H9 (cell line): ENCODE results near the gene TMCC1. TPM values are rescaled to one million over a fixed set of nuclear protein-coding genes. Genes with fewer than 3 reads are reported as not detected.
A peak's percentile ranks its signal among the peaks of the same experiment; 100 is the strongest.

Experiments used
- DNase-seq: peaks from one replicate; pipeline ENCODE4 v3.0.0-alpha.2; 2017
- H2AFZ ChIP-seq: one replicate; pipeline ENCODE4 v1.6.1; 2013; ENCODE audit warnings: mild to moderate bottlenecking, low read length, control low read depth, moderate library complexity
- H2AK5ac ChIP-seq: 2 replicates; pipeline ENCODE4 v1.6.1; 2013; ENCODE audit warnings: low read length, control low read depth, mixed read lengths; ENCODE audit not compliant: insufficient read length
- H2BK120ac ChIP-seq: one replicate; pipeline ENCODE4 v1.6.1; 2013; ENCODE audit warnings: low read depth, mild to moderate bottlenecking, low read length, control low read depth, inconsistent platforms; ENCODE audit not compliant: poor library complexity, severe bottlenecking
- H2BK12ac ChIP-seq: 2 replicates; pipeline ENCODE4 v1.6.1; 2013; ENCODE audit warnings: low read length, control low read depth, mixed read lengths, low read depth; ENCODE audit not compliant: insufficient read length
- H2BK15ac ChIP-seq: 2 replicates; pipeline ENCODE4 v1.6.1; 2013; ENCODE audit warnings: low read depth, low read length, control low read depth
- H2BK20ac ChIP-seq: one replicate; pipeline ENCODE4 v1.6.1; 2013; ENCODE audit warnings: low read depth, mild to moderate bottlenecking, low read length, control low read depth, inconsistent platforms; ENCODE audit not compliant: poor library complexity, severe bottlenecking
- H2BK5ac ChIP-seq: 2 replicates; pipeline ENCODE4 v1.6.1; 2013; ENCODE audit warnings: low read length, control low read depth, mixed read lengths; ENCODE audit not compliant: insufficient read length
- H3K14ac ChIP-seq: 2 replicates; pipeline ENCODE4 v1.6.1; 2013; ENCODE audit warnings: low read length, control low read depth; ENCODE audit not compliant: insufficient read depth
- H3K18ac ChIP-seq: 2 replicates; pipeline ENCODE4 v1.6.1; 2013; ENCODE audit warnings: low read depth, mild to moderate bottlenecking, mixed read lengths, low read length, control low read depth; ENCODE audit not compliant: insufficient read length
- H3K23ac ChIP-seq: 2 replicates; pipeline ENCODE4 v1.6.1; 2013; ENCODE audit warnings: low read length, control low read depth, mixed read lengths, low read depth; ENCODE audit not compliant: insufficient read length
- H3K23me2 ChIP-seq: 2 replicates; pipeline ENCODE4 v1.6.1; 2013; ENCODE audit warnings: low read depth, mild to moderate bottlenecking, mixed read lengths, low read length, control low read depth; ENCODE audit not compliant: insufficient read length, poor library complexity, severe bottlenecking
- H3K27ac ChIP-seq: 2 replicates; pipeline ENCODE4 v1.5.1; 2013; ENCODE audit warnings: low read length, control low read depth, mixed read lengths, low read depth; ENCODE audit not compliant: insufficient read length
- H3K27me3 ChIP-seq: 2 replicates; pipeline ENCODE4 v1.6.1; 2013; ENCODE audit warnings: low read length, control low read depth, inconsistent platforms; ENCODE audit not compliant: insufficient read depth
- H3K4ac ChIP-seq: 2 replicates; pipeline ENCODE4 v1.6.1; 2013; ENCODE audit warnings: low read depth, mild to moderate bottlenecking, control low read depth, inconsistent platforms, low read length, moderate library complexity
- H3K4me1 ChIP-seq: 2 replicates; pipeline ENCODE4 v1.6.1; 2013; ENCODE audit warnings: low read length, control low read depth, inconsistent platforms; ENCODE audit not compliant: insufficient read depth
- H3K4me2 ChIP-seq: 2 replicates; pipeline ENCODE4 v1.6.1; 2013; ENCODE audit warnings: low read length, control low read depth, mixed read lengths; ENCODE audit not compliant: insufficient read length, insufficient read depth
- H3K56ac ChIP-seq: 2 replicates; pipeline ENCODE4 v1.6.1; 2013; ENCODE audit warnings: low read depth, mild to moderate bottlenecking, mixed read lengths, low read length, control low read depth; ENCODE audit not compliant: insufficient read length
- H3K79me1 ChIP-seq: 2 replicates; pipeline ENCODE4 v1.6.1; 2013; ENCODE audit warnings: low read depth, mild to moderate bottlenecking, moderate library complexity, low read length, control low read depth, inconsistent platforms; ENCODE audit not compliant: insufficient read depth, poor library complexity, severe bottlenecking
- H3K79me2 ChIP-seq: 2 replicates; pipeline ENCODE4 v1.6.1; 2013; ENCODE audit warnings: low read length, control low read depth, inconsistent platforms; ENCODE audit not compliant: insufficient read depth
- H3K9ac ChIP-seq: 2 replicates; pipeline ENCODE4 v1.6.1; 2013; ENCODE audit warnings: low read length, control low read depth, mixed read lengths; ENCODE audit not compliant: insufficient read length; ENCODE audit errors: extremely low read depth
- H3K9me3 ChIP-seq: one replicate; pipeline ENCODE4 v1.6.1; 2013; ENCODE audit warnings: low read depth, low read length, inconsistent platforms; ENCODE audit not compliant: control insufficient read depth
- H3T11ph ChIP-seq: one replicate; pipeline ENCODE4 v1.6.1; 2013; ENCODE audit warnings: mild to moderate bottlenecking, low read length, control low read depth, inconsistent platforms
- H4K20me1 ChIP-seq: one replicate; pipeline ENCODE4 v1.6.1; 2013; ENCODE audit not compliant: control insufficient read depth, insufficient read length, insufficient read depth
- H4K5ac ChIP-seq: 2 replicates; pipeline ENCODE4 v1.6.1; 2013; ENCODE audit warnings: low read depth, mild to moderate bottlenecking, mixed read lengths, low read length, control low read depth; ENCODE audit not compliant: insufficient read length
- H4K8ac ChIP-seq: replicated peaks from 2 replicates; pipeline ENCODE4 v1.6.1; 2013; ENCODE audit warnings: low read length, control low read depth, mixed read lengths, low read depth; ENCODE audit not compliant: insufficient read length
- H4K91ac ChIP-seq: 2 replicates; pipeline ENCODE4 v1.6.1; 2013; ENCODE audit warnings: low read depth, mild to moderate bottlenecking, moderate library complexity, mixed read lengths, low read length, control low read depth; ENCODE audit not compliant: insufficient read length
- H3K27ac Mint-ChIP-seq, 3 experiments: 2 replicates in 2 of 3; 3 replicates in 1 of 3; pipeline ENCODE4 v1.8.0; 2020 to 2021; ENCODE audit warnings: mixed read lengths in 3 of 3, mild to moderate bottlenecking in 1 of 3, moderate library complexity in 1 of 3
- H3K27me3 Mint-ChIP-seq: 2 replicates; pipeline ENCODE4 v1.8.0; 2021; ENCODE audit warnings: low read depth, mild to moderate bottlenecking, moderate library complexity, mixed read lengths
- H3K36me3 Mint-ChIP-seq, 3 experiments: 2 replicates in 2 of 3; 3 replicates in 1 of 3; pipeline ENCODE4 v1.8.0; 2020 to 2021; ENCODE audit warnings: low read depth in 3 of 3, mixed read lengths in 3 of 3; ENCODE audit not compliant: insufficient read depth in 1 of 3
- H3K4me1 Mint-ChIP-seq, 2 experiments: 2 replicates each; pipeline ENCODE4 v1.8.0; 2020; ENCODE audit warnings: mixed read lengths in 2 of 2
- H3K4me3 Mint-ChIP-seq, 2 experiments: 2 replicates in 1 of 2; 3 replicates in 1 of 2; pipeline ENCODE4 v1.8.0; 2020 to 2021; ENCODE audit warnings: mild to moderate bottlenecking in 2 of 2, mixed read lengths in 2 of 2, moderate library complexity in 1 of 2
- H3K9me3 Mint-ChIP-seq, 2 experiments: 2 replicates in 1 of 2; 3 replicates in 1 of 2; pipeline ENCODE4 v1.8.0; 2020; ENCODE audit warnings: mild to moderate bottlenecking in 2 of 2, mixed read lengths in 2 of 2, moderate library complexity in 1 of 2
- CTCF ChIP-seq: fragments of 200-600 bp; sonication (generic); conservative IDR thresholded peaks from 3 replicates; pipeline ENCODE4 v1.8.0; 2021; ENCODE audit warnings: antibody characterized with exemption, mild to moderate bottlenecking
- WGBS: extraction: QIAGEN DNeasy Blood & Tissue Kit; methylation state at CpG from one replicate; pipeline ENCODE4 v1.1.7; 2013; ENCODE audit warnings: missing lambda C conversion rate, low lambda C conversion rate, mixed read lengths; ENCODE audit not compliant: insufficient read length; ENCODE audit errors: extremely low coverage; 5-methylcytosine and 5-hydroxymethylcytosine counted together
- total RNA-seq: library from RNA; stranded (reverse); gene quantifications from 2 replicates; pipeline ENCODE4 v1.2.1, GENCODE V29; 2021

The TMCC1 gene
- total RNA-seq, 1 experiment from 2014 or later, result 24.4 TPM

GRCh38 chr3:129648391-129648790, 245.1 kb downstream of the TMCC1 start:
- H2BK5ac ChIP-seq, result no peak overlapping the region
- no peaks in the 10 kb centered on the region for H3K9me3 ChIP-seq
- no peak overlapping the region for H3K18ac ChIP-seq
- Mint-ChIP-seq H3K4me1 (peaks cover 38 to 46% of the 10 kb centered on the region in 2 experiments), H3K9me3 (no peaks in the 10 kb centered on the region), H3K36me3 (no peaks in the 10 kb centered on the region; a peak in 1 of 7 replicates), H3K4me3 (no peak overlapping the region), H3K27me3 (no peaks in the 10 kb centered on the region), H3K27ac (peak overlapping the region in 1 of 3 experiments; percentile 3; a peak in 1 of 7 replicates)
- H4K8ac ChIP-seq, result no peak overlapping the region
- no peak overlapping the region for H3K23ac ChIP-seq
- no peaks in the 10 kb centered on the region for H3K79me1 ChIP-seq
- H4K20me1 ChIP-seq, result no peaks in the 10 kb centered on the region
- H4K5ac ChIP-seq, result no peak overlapping the region
- H2BK20ac ChIP-seq, result no peak overlapping the region
- no peak overlapping the region for H3K14ac ChIP-seq
- H3T11ph ChIP-seq, result no peak overlapping the region
- no peak overlapping the region for H3K4me2 ChIP-seq
- H3K23me2 ChIP-seq, result no peaks in the 10 kb centered on the region
- TF ChIP-seq CTCF, result no peak
- H3K79me2 ChIP-seq, result no peaks in the 10 kb centered on the region
- H3K9ac ChIP-seq, result no peak overlapping the region
- WGBS, result no CpG with 5 or more reads among the region's 3 CpGs
- no peak overlapping the region for H3K27ac ChIP-seq
- H3K4ac ChIP-seq, result no peak overlapping the region
- H2BK15ac ChIP-seq, result no peak overlapping the region
- H3K4me1 ChIP-seq, result peaks cover 2% of the 10 kb centered on the region; the same call in 1 of the 2 replicates
- DNase-seq, result no peak
- H2BK12ac ChIP-seq, result no peak overlapping the region
- H2AFZ ChIP-seq, result no peak overlapping the region
- H3K27me3 ChIP-seq, result no peaks in the 10 kb centered on the region
- H2AK5ac ChIP-seq, result no peak overlapping the region
- H2BK120ac ChIP-seq, result no peak overlapping the region
- H3K56ac ChIP-seq, result no peak overlapping the region
- no peak overlapping the region for H4K91ac ChIP-seq
